ENCODE data around the gene PCSK9. TPM values are rescaled to one million over a fixed set of nuclear protein-coding genes. Genes with fewer than 3 reads are reported as not detected.

Gene PCSK9
- total and polyA plus RNA-seq, 9 of the 15 experiments (the other 6 are each of a cell fraction or from before 2014, with no cell fraction given), result 3.2 to 58.6 (median 24.7) TPM

DNA sequence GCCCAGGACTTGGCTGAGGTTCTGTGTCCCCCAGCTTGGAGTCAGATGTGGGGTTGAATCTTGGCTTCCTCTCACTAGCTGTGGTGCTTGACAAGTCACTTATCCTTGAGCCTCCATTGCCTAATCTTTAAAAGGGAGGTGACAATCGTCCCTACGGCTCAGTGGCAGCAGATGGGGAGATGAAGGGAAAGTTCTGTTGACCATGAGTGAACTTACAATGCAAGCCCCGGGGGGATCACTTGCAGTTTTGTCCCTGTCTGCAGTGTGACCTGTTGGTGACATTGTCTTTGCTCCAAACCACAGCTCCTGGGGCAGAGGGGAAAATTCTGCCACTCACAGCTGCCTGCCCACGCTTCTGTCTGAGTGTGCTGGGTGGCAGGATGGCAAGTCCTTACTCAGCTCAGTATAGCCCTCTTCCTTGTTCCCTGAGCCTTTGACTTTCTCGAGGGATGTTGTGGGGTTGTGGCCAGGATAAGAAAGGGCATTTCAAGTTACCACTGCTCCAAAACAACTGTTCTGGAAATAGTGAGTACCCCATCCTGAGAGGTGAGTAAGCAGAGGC is 1.7 kb downstream of the PCSK9 start:
- no peaks in the 10 kb centered on the region for H3K9me3 ChIP-seq (replicated peaks; ENCODE audit: control insufficient read depth, insufficient read depth, low read depth, low read length)
- H3K36me3 ChIP-seq (ENCODE audit: control insufficient read depth, insufficient read depth, low read length), result peaks cover 50% of the 10 kb centered on the region
- 0 out of 3 replicates have a peak overlapping the region, but pooled peaks have one; percentile 67 for H3K27ac ChIP-seq (ENCODE audit: extremely low read depth, low read depth, low read length)
- FAIRE-seq (peak; percentile 62), ATAC-seq (peak; percentile 3; the same call in 2 of the 3 replicates), DNase-seq (ENCODE audit: extremely low read depth in 1 of 4, low spot score in 3 of 4) (no peak)
- H3K9ac ChIP-seq (ENCODE audit: insufficient read depth in 1 of 2, low read depth in 2 of 2, low read length in 2 of 2), result peak overlapping the region; percentile 64 to 96
- no TSS peak for BruUV-seq (replicated peaks)
- H3K4me2 ChIP-seq (ENCODE audit: insufficient read depth, low read length), result peak overlapping the region; percentile 84
- H3K4me1 ChIP-seq (replicated peaks in 1 of 2; ENCODE audit: control insufficient read depth in 2 of 2, insufficient read depth in 2 of 2, low read length in 2 of 2), result peaks cover 27 to 40% of the 10 kb centered on the region in 2 experiments; a peak in 4 of 5 replicates
- ChIA-PET CTCF (ENCODE audit: low intra/inter-chr PET ratio) (no interaction called here), POLR2A (interaction anchor here (0.8 kb wide), 1 partner anchor 14 kb away, joined by 3 read pairs; no protein-coding TSS in a partner anchor)
- peaks cover 9% of the 10 kb centered on the region; the same call in 1 of the 2 replicates for H4K20me1 ChIP-seq (replicated peaks; ENCODE audit: control insufficient read depth, insufficient read depth, low read length)
- intact Hi-C loops (cut with micrococcal nuclease) (no loop called here), in situ Hi-C loops (cut with MboI) (no loop called here)
- peak overlapping the region; percentile 56 for H3K4me3 ChIP-seq
- peaks cover 69% of the 10 kb centered on the region for H3K79me2 ChIP-seq (ENCODE audit: control insufficient read depth, insufficient read depth, low read length)
- no peaks in the 10 kb centered on the region; a peak in 1 of 5 replicates for H3K27me3 ChIP-seq (ENCODE audit: control insufficient read depth in 2 of 2, insufficient read depth in 2 of 2, low read length in 2 of 2)
- H2AFZ ChIP-seq (ENCODE audit: low read depth, low read length), result 0 out of 2 replicates have a peak overlapping the region, but pooled peaks have one; percentile 70
- H3K9me1 ChIP-seq (ENCODE audit: control insufficient read depth, insufficient read depth, low read length), result no peaks in the 10 kb centered on the region
- 9% methylated on average over 5 of the region's 5 CpGs for WGBS (ENCODE audit: insufficient coverage, low coverage, missing lambda C conversion rate)
- no peak for TF ChIP-seq SMAD1 (IDR thresholded peaks at IDR 0.05; ENCODE audit: low read depth, low read length, partially characterized antibody)
- TF ChIP-seq, protein P1, sequence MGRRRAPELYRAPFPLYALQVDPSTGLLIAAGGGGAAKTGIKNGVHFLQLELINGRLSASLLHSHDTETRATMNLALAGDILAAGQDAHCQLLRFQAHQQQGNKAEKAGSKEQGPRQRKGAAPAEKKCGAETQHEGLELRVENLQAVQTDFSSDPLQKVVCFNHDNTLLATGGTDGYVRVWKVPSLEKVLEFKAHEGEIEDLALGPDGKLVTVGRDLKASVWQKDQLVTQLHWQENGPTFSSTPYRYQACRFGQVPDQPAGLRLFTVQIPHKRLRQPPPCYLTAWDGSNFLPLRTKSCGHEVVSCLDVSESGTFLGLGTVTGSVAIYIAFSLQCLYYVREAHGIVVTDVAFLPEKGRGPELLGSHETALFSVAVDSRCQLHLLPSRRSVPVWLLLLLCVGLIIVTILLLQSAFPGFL (CRISPR knock-in tag; IDR thresholded peaks at IDR 0.05), result no peak
- TF ChIP-seq MECOM (CRISPR knock-in tag; IDR thresholded peaks at IDR 0.05), result no peak
- TF ChIP-seq, protein P2, sequence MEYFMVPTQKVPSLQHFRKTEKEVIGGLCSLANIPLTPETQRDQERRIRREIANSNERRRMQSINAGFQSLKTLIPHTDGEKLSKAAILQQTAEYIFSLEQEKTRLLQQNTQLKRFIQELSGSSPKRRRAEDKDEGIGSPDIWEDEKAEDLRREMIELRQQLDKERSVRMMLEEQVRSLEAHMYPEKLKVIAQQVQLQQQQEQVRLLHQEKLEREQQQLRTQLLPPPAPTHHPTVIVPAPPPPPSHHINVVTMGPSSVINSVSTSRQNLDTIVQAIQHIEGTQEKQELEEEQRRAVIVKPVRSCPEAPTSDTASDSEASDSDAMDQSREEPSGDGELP (CRISPR knock-in tag; IDR thresholded peaks at IDR 0.05; ENCODE audit: borderline replicate concordance), result 0 out of 2 replicates have a peak, but pooled peaks have one; percentile 4
- no peak for TF ChIP-seq CHCHD3 (CRISPR knock-in tag; IDR thresholded peaks at IDR 0.05)
- TF ChIP-seq GATAD2A (IDR thresholded peaks at IDR 0.05), result no peak
- no peak for TF ChIP-seq DDX20 (tag; IDR thresholded peaks at IDR 0.05; ENCODE audit: low read depth)
- TF ChIP-seq FOXM1 (IDR thresholded peaks at IDR 0.05; ENCODE audit: low read depth), result no peak
- no peak for TF ChIP-seq FOXM1 (CRISPR knock-in tag; IDR thresholded peaks at IDR 0.05; ENCODE audit: low read depth)
- TF ChIP-seq ZNF23 (CRISPR knock-in tag; IDR thresholded peaks at IDR 0.05), result no peak
- TF ChIP-seq CCAR2 (IDR thresholded peaks at IDR 0.05; ENCODE audit: low read depth, low read length), result no peak
- TF ChIP-seq, protein P3, sequence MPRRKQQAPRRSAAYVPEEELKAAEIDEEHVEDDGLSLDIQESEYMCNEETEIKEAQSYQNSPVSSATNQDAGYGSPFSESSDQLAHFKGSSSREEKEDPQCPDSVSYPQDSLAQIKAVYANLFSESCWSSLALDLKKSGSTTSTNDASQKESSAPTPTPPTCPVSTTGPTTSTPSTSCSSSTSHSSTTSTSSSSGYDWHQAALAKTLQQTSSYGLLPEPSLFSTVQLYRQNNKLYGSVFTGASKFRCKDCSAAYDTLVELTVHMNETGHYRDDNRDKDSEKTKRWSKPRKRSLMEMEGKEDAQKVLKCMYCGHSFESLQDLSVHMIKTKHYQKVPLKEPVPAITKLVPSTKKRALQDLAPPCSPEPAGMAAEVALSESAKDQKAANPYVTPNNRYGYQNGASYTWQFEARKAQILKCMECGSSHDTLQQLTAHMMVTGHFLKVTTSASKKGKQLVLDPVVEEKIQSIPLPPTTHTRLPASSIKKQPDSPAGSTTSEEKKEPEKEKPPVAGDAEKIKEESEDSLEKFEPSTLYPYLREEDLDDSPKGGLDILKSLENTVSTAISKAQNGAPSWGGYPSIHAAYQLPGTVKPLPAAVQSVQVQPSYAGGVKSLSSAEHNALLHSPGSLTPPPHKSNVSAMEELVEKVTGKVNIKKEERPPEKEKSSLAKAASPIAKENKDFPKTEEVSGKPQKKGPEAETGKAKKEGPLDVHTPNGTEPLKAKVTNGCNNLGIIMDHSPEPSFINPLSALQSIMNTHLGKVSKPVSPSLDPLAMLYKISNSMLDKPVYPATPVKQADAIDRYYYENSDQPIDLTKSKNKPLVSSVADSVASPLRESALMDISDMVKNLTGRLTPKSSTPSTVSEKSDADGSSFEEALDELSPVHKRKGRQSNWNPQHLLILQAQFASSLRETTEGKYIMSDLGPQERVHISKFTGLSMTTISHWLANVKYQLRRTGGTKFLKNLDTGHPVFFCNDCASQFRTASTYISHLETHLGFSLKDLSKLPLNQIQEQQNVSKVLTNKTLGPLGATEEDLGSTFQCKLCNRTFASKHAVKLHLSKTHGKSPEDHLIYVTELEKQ (CRISPR knock-in tag; IDR thresholded peaks at IDR 0.05), result no peak
